Endothelial cell of umbilical vein (primary cell): ENCODE measurements around the gene APMAP.

Source experiments
- EZH2 ChIP-seq: IDR thresholded peaks from 2 replicates; pipeline ENCODE4 v1.6.1; 2012; ENCODE audit warnings: borderline replicate concordance, low read depth, mild to moderate bottlenecking, moderate library complexity, low read length, inconsistent platforms; ENCODE audit not compliant: severe bottlenecking
- POLR2A ChIP-seq: IDR thresholded peaks from 2 replicates; pipeline ENCODE4 v1.6.1; 2012; ENCODE audit warnings: low read depth, mild to moderate bottlenecking, control low read depth, low read length
- POLR2AphosphoS5 ChIP-seq: IDR thresholded peaks from 2 replicates; pipeline ENCODE4 v1.6.1; 2012; ENCODE audit warnings: low read depth, mild to moderate bottlenecking, control low read depth, low read length, moderate library complexity; ENCODE audit not compliant: insufficient read depth
- TF ChIP-seq, protein P1 (sequence below), 2 donors: IDR thresholded peaks; 1 replicate in 1 of 2; 2 replicates in 1 of 2; pipeline ENCODE4 v1.5.1; 2011; ENCODE audit warnings: low read length in 2 of 2, mild to moderate bottlenecking in 2 of 2, moderate library complexity in 2 of 2, control low read depth in 1 of 2, inconsistent platforms in 1 of 2, low read depth in 1 of 2; ENCODE audit not compliant: insufficient read depth in 1 of 2; ENCODE audit errors: extremely low read depth in 1 of 2
- TF ChIP-seq, protein P2 (sequence below): IDR thresholded peaks from 2 replicates; pipeline ENCODE4 v1.6.1; 2011; ENCODE audit not compliant: insufficient read depth, insufficient read length

DNA sequence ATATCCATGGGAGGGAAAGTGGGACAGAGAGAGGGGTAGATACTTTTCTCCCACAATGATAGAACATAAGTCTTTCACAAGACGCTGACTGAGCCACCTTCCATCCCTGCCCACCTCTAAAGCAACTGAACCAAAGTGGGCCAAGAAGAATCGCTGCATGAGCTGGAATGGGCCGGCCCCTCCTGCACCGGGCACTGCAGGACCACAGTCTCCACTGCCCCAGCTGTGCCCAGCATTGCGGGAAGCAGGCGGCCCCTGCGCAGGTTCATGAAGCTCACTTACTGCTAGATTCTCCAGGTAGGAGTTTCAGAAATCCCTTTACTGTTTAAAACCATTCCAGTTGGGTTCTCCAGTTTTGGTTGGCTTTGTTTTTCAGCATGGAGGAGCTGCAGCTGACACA lies 75.5 kb downstream of the APMAP start:
- TF ChIP-seq, protein P1, sequence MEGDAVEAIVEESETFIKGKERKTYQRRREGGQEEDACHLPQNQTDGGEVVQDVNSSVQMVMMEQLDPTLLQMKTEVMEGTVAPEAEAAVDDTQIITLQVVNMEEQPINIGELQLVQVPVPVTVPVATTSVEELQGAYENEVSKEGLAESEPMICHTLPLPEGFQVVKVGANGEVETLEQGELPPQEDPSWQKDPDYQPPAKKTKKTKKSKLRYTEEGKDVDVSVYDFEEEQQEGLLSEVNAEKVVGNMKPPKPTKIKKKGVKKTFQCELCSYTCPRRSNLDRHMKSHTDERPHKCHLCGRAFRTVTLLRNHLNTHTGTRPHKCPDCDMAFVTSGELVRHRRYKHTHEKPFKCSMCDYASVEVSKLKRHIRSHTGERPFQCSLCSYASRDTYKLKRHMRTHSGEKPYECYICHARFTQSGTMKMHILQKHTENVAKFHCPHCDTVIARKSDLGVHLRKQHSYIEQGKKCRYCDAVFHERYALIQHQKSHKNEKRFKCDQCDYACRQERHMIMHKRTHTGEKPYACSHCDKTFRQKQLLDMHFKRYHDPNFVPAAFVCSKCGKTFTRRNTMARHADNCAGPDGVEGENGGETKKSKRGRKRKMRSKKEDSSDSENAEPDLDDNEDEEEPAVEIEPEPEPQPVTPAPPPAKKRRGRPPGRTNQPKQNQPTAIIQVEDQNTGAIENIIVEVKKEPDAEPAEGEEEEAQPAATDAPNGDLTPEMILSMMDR (IDR thresholded peaks at IDR 0.05; ENCODE audit: extremely low read depth in 1 of 2, insufficient read depth in 1 of 2, low read depth in 1 of 2, low read length in 2 of 2): no peak
- TF ChIP-seq POLR2AphosphoS5 (no peak), POLR2A (no peak), EZH2 (no peak)
- TF ChIP-seq, protein P2, sequence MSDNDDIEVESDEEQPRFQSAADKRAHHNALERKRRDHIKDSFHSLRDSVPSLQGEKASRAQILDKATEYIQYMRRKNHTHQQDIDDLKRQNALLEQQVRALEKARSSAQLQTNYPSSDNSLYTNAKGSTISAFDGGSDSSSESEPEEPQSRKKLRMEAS: no peak
